Neuronal stem cell (in vitro differentiated cells): ENCODE data around the gene SMIM21.

Experiments
- DNase-seq: peaks from one replicate; pipeline ENCODE4 v3.0.0-alpha.2; 2013; ENCODE audit warnings: low spot score
- H2AFZ ChIP-seq: one replicate; pipeline ENCODE4 v1.6.1; 2013; ENCODE audit warnings: mild to moderate bottlenecking, low read length, inconsistent platforms
- H2AK5ac ChIP-seq: 2 replicates; pipeline ENCODE4 v1.6.1; 2013; ENCODE audit warnings: low read depth, mild to moderate bottlenecking, inconsistent platforms, low read length, moderate library complexity, mixed read lengths
- H2BK120ac ChIP-seq: 2 replicates; pipeline ENCODE4 v1.6.1; 2013; ENCODE audit warnings: low read depth, mild to moderate bottlenecking, inconsistent platforms, low read length, moderate library complexity, mixed read lengths
- H2BK12ac ChIP-seq: one replicate; pipeline ENCODE4 v1.6.1; 2013; ENCODE audit warnings: low read length, inconsistent platforms
- H2BK15ac ChIP-seq: 2 replicates; pipeline ENCODE4 v1.6.1; 2013; ENCODE audit warnings: mild to moderate bottlenecking, low read length, inconsistent platforms, mixed read lengths
- H2BK5ac ChIP-seq: one replicate; pipeline ENCODE4 v1.6.1; 2013; ENCODE audit warnings: inconsistent platforms, mild to moderate bottlenecking, low read length, moderate library complexity
- H3K14ac ChIP-seq: one replicate; pipeline ENCODE4 v1.6.1; 2013; ENCODE audit warnings: low read length, inconsistent platforms
- H3K18ac ChIP-seq: 2 replicates; pipeline ENCODE4 v1.6.1; 2013; ENCODE audit warnings: low read length, inconsistent platforms
- H3K23ac ChIP-seq: 2 replicates; pipeline ENCODE4 v1.6.1; 2013; ENCODE audit warnings: low read depth, mild to moderate bottlenecking, mixed read lengths, low read length, inconsistent platforms; ENCODE audit not compliant: poor library complexity
- H3K27ac ChIP-seq: replicated peaks from 3 replicates; pipeline ENCODE4 v1.5.1; 2013; ENCODE audit warnings: low read length, inconsistent platforms
- H3K27me3 ChIP-seq, 3 experiments: 2 replicates each; pipeline ENCODE4 v1.6.1; 2013; ENCODE audit warnings: low read length in 3 of 3, mild to moderate bottlenecking in 2 of 3, inconsistent platforms in 1 of 3, low read depth in 1 of 3, mixed read lengths in 1 of 3, moderate library complexity in 1 of 3; ENCODE audit not compliant: control insufficient read depth in 3 of 3, insufficient read depth in 3 of 3
- H3K36me3 ChIP-seq, 2 donors: replicated peaks in 1 of 2; 2 replicates each; pipeline ENCODE4 v1.6.1; 2013; ENCODE audit warnings: low read length in 2 of 2; ENCODE audit not compliant: control insufficient read depth in 2 of 2, insufficient read depth in 2 of 2
- H3K4ac ChIP-seq: 2 replicates; pipeline ENCODE4 v1.6.1; 2013; ENCODE audit warnings: inconsistent platforms, mild to moderate bottlenecking, low read length, moderate library complexity
- H3K4me1 ChIP-seq, 2 donors: 1 replicate in 1 of 2; 2 replicates in 1 of 2; pipeline ENCODE4 v1.6.1; 2013; ENCODE audit warnings: low read length in 2 of 2, low read depth in 1 of 2; ENCODE audit not compliant: control insufficient read depth in 2 of 2, insufficient read depth in 1 of 2
- H3K4me2 ChIP-seq: one replicate; pipeline ENCODE4 v1.6.1; 2013; ENCODE audit warnings: mild to moderate bottlenecking, low read length, inconsistent platforms; ENCODE audit not compliant: insufficient read depth, poor library complexity, severe bottlenecking
- H3K4me3 ChIP-seq, 2 donors: 2 replicates each; pipeline ENCODE4 v1.5.1; 2013; ENCODE audit warnings: low read length in 2 of 2, mild to moderate bottlenecking in 2 of 2, inconsistent platforms in 1 of 2, moderate library complexity in 1 of 2
- H3K79me1 ChIP-seq: one replicate; pipeline ENCODE4 v1.6.1; 2013; ENCODE audit warnings: low read depth, mild to moderate bottlenecking, inconsistent platforms, low read length, moderate library complexity
- H3K9ac ChIP-seq: one replicate; pipeline ENCODE4 v1.6.1; 2013; ENCODE audit warnings: mild to moderate bottlenecking, low read depth, low read length, inconsistent platforms; ENCODE audit not compliant: poor library complexity
- H3K9me3 ChIP-seq, 2 donors: replicated peaks in 1 of 2; 2 replicates each; pipeline versions ENCODE3 to v1.6.1; 2013; ENCODE audit warnings: low read length in 2 of 2, mild to moderate bottlenecking in 2 of 2, inconsistent platforms in 1 of 2, low read depth in 1 of 2, mixed read lengths in 1 of 2, moderate library complexity in 1 of 2; ENCODE audit not compliant: control insufficient read depth in 2 of 2, insufficient read depth in 1 of 2
- H4K8ac ChIP-seq: one replicate; pipeline ENCODE4 v1.6.1; 2013; ENCODE audit warnings: low read depth, mild to moderate bottlenecking, inconsistent platforms, low read length, moderate library complexity
- H4K91ac ChIP-seq: one replicate; pipeline ENCODE4 v1.6.1; 2013; ENCODE audit warnings: low read length, low read depth, mild to moderate bottlenecking, inconsistent platforms; ENCODE audit not compliant: poor library complexity
- WGBS, 2 donors: extraction: QIAGEN DNeasy Blood & Tissue Kit; methylation state at CpG; one replicate each; pipeline ENCODE4 v1.1.7; 2013; ENCODE audit warnings: missing lambda C conversion rate in 2 of 2, mixed read lengths in 1 of 2; ENCODE audit not compliant: insufficient read length in 2 of 2, insufficient replicate concordance in 1 of 2; ENCODE audit errors: extremely low coverage in 2 of 2; 5-methylcytosine and 5-hydroxymethylcytosine counted together

The SMIM21 gene

DNA sequence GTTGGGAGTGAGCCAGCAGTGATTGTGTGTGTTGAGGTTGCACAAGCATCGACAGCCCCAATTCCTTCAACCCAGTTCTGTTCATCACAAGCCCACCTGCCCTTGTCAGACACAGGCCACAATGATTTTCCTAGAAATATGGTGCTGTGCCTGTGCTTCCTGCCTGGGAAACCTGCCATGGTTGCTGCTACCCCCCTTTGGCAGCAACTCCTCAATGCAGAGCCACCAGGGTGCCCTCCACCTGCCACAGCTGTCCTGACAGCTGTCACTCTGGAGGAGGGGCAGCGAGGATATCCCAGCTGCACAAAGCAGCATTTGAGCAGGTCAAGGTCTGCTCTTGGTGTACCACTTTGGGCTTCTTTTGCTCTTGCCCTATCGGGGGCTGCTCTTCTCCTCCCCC is 27.1 kb downstream of the SMIM21 start:
- Histone ChIP-seq H3K27ac (no peak overlapping the region), H4K91ac (no peak overlapping the region), H2AK5ac (no peak overlapping the region), H3K79me1 (no peaks in the 10 kb centered on the region), H3K9me3 (no peaks in the 10 kb centered on the region), H2BK5ac (no peak overlapping the region), H3K36me3 (no peaks in the 10 kb centered on the region), H4K8ac (peak overlapping the region; percentile 54), H3K9ac (peak overlapping the region; percentile 12), H3K23ac (no peak overlapping the region), H3K4me1 (no peaks in the 10 kb centered on the region), H2AFZ (no peak overlapping the region), H2BK120ac (no peak overlapping the region), H3K4me2 (no peak overlapping the region), H3K27me3 (peaks cover 0 to 10% (median 0%) of the 10 kb centered on the region in 3 experiments), H3K4ac (no peak overlapping the region), H2BK15ac (no peak overlapping the region), H3K14ac (no peak overlapping the region), H3K4me3 (no peak overlapping the region), H3K18ac (peak overlapping the region; percentile 39), H2BK12ac (no peak overlapping the region)
- DNase-seq, result no peak
- WGBS, 2 donors, result no CpG with 5 or more reads among the region's 3 CpGs

DNA sequence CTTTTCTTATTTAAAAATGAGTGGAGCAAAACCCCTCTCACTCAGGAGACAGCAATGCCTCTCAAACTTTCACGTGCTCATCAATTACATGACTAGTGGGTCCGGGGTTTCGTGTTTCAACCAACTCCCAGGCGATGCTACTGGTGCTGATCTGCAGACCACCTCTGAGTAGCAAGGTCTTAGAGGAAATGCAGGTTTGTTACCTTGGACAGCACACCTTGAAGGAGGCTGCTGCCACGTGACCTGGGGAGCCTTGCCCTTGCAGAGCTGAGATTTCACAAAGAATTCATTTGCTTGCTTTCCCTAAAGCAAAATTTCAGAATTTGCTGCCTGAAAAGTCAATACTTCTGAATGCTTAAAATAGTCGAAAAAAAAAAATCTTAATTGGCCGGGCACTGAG is 32.4 kb downstream of the SMIM21 start:
- H3K9ac ChIP-seq, result no peak overlapping the region

DNA sequence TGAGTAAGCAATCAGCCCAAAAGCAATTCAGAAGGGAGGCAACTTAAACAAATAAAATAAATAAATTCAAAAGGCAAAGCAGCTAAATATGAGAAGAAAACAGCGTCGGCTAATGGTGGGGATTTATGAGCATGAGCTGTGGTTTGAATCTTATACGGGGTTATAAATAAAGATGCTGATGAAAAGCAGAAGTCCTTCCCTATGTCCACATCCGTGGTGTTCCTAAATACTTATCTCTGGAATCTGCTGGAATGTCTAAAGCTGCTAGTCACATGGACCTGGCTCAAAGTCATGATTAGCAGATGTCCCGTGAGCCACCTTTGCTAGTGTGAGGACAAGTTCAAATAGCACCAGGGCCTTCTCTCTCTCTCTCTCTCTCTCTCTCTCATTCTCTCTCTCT is 33.8 kb downstream of the SMIM21 start:
- Histone ChIP-seq H4K8ac (no peak overlapping the region), H3K27me3 (no peaks in the 10 kb centered on the region), H3K9ac (no peak overlapping the region), H3K79me1 (no peaks in the 10 kb centered on the region), H3K27ac (no peak overlapping the region), H3K4me1 (peaks cover 1 to 12% of the 10 kb centered on the region in 2 donors), H3K4me3 (no peak overlapping the region), H3K23ac (no peak overlapping the region), H2BK12ac (no peak overlapping the region), H4K91ac (no peak overlapping the region), H3K18ac (no peak overlapping the region), H2BK15ac (no peak overlapping the region), H2BK5ac (no peak overlapping the region), H3K4ac (no peak overlapping the region), H3K9me3 (no peaks in the 10 kb centered on the region), H3K14ac (no peak overlapping the region), H3K36me3 (no peaks in the 10 kb centered on the region), H2BK120ac (no peak overlapping the region), H3K4me2 (no peak overlapping the region), H2AFZ (no peak overlapping the region), H2AK5ac (no peak overlapping the region)
- no CpG with 5 or more reads among the region's 5 CpGs for WGBS, 2 donors
- no peak for DNase-seq

More for the DNA sequence above, 32.4 kb downstream of the SMIM21 start:
- no peak overlapping the region for H3K18ac ChIP-seq
- no peak for DNase-seq
- H2BK15ac ChIP-seq, result no peak overlapping the region
- H4K8ac ChIP-seq, result no peak overlapping the region
- H3K36me3 ChIP-seq, result no peaks in the 10 kb centered on the region
- H2BK120ac ChIP-seq, result no peak overlapping the region
- no peak overlapping the region for H2BK12ac ChIP-seq
- H3K4me2 ChIP-seq, result no peak overlapping the region
- WGBS, 2 donors, result no CpG with 5 or more reads among the region's 7 CpGs
- no peak overlapping the region for H4K91ac ChIP-seq
- H3K27ac ChIP-seq, result no peak overlapping the region
- no peaks in the 10 kb centered on the region for H3K79me1 ChIP-seq
- peaks cover 1 to 12% of the 10 kb centered on the region in 2 donors for H3K4me1 ChIP-seq
- H3K4ac ChIP-seq, result no peak overlapping the region
- H3K14ac ChIP-seq, result no peak overlapping the region
- H3K23ac ChIP-seq, result no peak overlapping the region
- no peak overlapping the region for H3K4me3 ChIP-seq
- H2AK5ac ChIP-seq, result no peak overlapping the region
- no peak overlapping the region for H2BK5ac ChIP-seq
- no peaks in the 10 kb centered on the region for H3K9me3 ChIP-seq
- H3K27me3 ChIP-seq, result peaks cover 0 to 1% (median 0%) of the 10 kb centered on the region in 3 experiments
- H2AFZ ChIP-seq, result no peak overlapping the region

GRCh38 chr18:75392226-75392578 is 35.3 kb downstream of the SMIM21 start:
- no peak overlapping the region for H2BK12ac ChIP-seq
- no peak overlapping the region for H3K18ac ChIP-seq
- H3K9ac ChIP-seq, result no peak overlapping the region
- H3K4me3 ChIP-seq, result no peak overlapping the region
- no peak overlapping the region for H3K23ac ChIP-seq
- H3K4me2 ChIP-seq, result no peak overlapping the region
- no peak overlapping the region for H2BK15ac ChIP-seq
- no CpG with 5 or more reads among the region's 10 CpGs for WGBS, 2 donors
- no peak for DNase-seq
- H3K27ac ChIP-seq, result no peak overlapping the region
- no peak overlapping the region for H4K91ac ChIP-seq
- no peak overlapping the region for H4K8ac ChIP-seq
- H3K9me3 ChIP-seq, result no peaks in the 10 kb centered on the region
- H3K27me3 ChIP-seq, result no peaks in the 10 kb centered on the region
- H3K79me1 ChIP-seq, result no peaks in the 10 kb centered on the region
- peaks cover 1 to 12% of the 10 kb centered on the region in 2 donors for H3K4me1 ChIP-seq
- H2BK120ac ChIP-seq, result no peak overlapping the region
- no peak overlapping the region for H3K4ac ChIP-seq
- H2BK5ac ChIP-seq, result no peak overlapping the region
- no peak overlapping the region for H2AK5ac ChIP-seq
- peak overlapping the region; percentile 86 for H2AFZ ChIP-seq
- H3K14ac ChIP-seq, result no peak overlapping the region
- H3K36me3 ChIP-seq, result no peaks in the 10 kb centered on the region
